K562 (cell line): ENCODE measurements around the gene TBC1D7. TPM values are rescaled to one million over a fixed set of nuclear protein-coding genes. Genes with fewer than 3 reads are reported as not detected.

Experiments used
- GABPB1 ChIP-seq: sonication (generic); formaldehyde crosslinking; IDR thresholded peaks from 2 replicates; pipeline ENCODE4 v1.8.0; 2022; ENCODE audit warnings: mild to moderate bottlenecking, missing genetic modification reagents
- JUN ChIP-seq, 2 experiments: sonication (generic) in 1 of 2; formaldehyde crosslinking in 1 of 2; IDR thresholded peaks; 2 replicates each; pipeline versions ENCODE4 v1.6.1 to v1.8.0; 2012 to 2022; ENCODE audit warnings: borderline replicate concordance in 2 of 2, mild to moderate bottlenecking in 2 of 2, improper control_type of control experiment in 1 of 2, low read depth in 1 of 2, low read length in 1 of 2, missing genetic modification reagents in 1 of 2
- NR4A1 ChIP-seq, 2 experiments: fragments of 250-450 bp in 1 of 2; fragments of 450-650 bp in 1 of 2; sonication (Bioruptor Pico) in 1 of 2; IDR thresholded peaks; 2 replicates each; pipeline versions ENCODE4 v1.4.0 to v1.6.1; 2016 to 2020; ENCODE audit warnings: mild to moderate bottlenecking in 2 of 2, missing compliant biosample characterization in 1 of 2, missing genetic modification characterization in 1 of 2, moderate library complexity in 1 of 2
- POLR2B ChIP-seq: fragments of 450-650 bp; IDR thresholded peaks from 2 replicates; pipeline ENCODE4 v1.6.1; 2018; ENCODE audit warnings: low read depth; ENCODE audit not compliant: partially characterized antibody
- SIN3A ChIP-seq, 2 experiments: fragments of 150-350 bp in 1 of 2; IDR thresholded peaks; 2 replicates each; pipeline ENCODE4 v1.6.1; 2011 to 2016; ENCODE audit warnings: borderline replicate concordance in 2 of 2, low read depth in 2 of 2, low read length in 2 of 2, mild to moderate bottlenecking in 2 of 2, moderate library complexity in 2 of 2; ENCODE audit not compliant: control insufficient read depth in 1 of 2
- SPI1 ChIP-seq: IDR thresholded peaks from 2 replicates; pipeline ENCODE4 v1.6.1; 2011; ENCODE audit warnings: low read depth, low read length, control low read depth, borderline replicate concordance
- TEAD4 ChIP-seq, 2 experiments: sonication (generic) in 1 of 2; formaldehyde crosslinking in 1 of 2; IDR thresholded peaks; 2 replicates each; pipeline versions ENCODE4 v1.6.1 to v1.8.0; 2012 to 2022; ENCODE audit warnings: borderline replicate concordance in 1 of 2, inconsistent platforms in 1 of 2, low read length in 1 of 2, mild to moderate bottlenecking in 1 of 2, missing genetic modification reagents in 1 of 2
- TOE1 ChIP-seq, 2 experiments: fragments of 450-650 bp in 1 of 2; sonication (generic) in 1 of 2; formaldehyde crosslinking in 1 of 2; IDR thresholded peaks; 2 replicates each; pipeline versions ENCODE4 v1.7.1 to v1.8.0; 2016 to 2022; ENCODE audit warnings: borderline replicate concordance in 2 of 2, mild to moderate bottlenecking in 2 of 2, antibody characterized with exemption in 1 of 2, inconsistent platforms in 1 of 2, low read depth in 1 of 2, missing genetic modification reagents in 1 of 2, moderate library complexity in 1 of 2
- ZBTB2 ChIP-seq: fragments of 450-650 bp; IDR thresholded peaks from 2 replicates; pipeline ENCODE4 v1.6.1; 2016; ENCODE audit warnings: antibody characterized with exemption
- ZNF311 ChIP-seq: fragments of 250-450 bp; sonication (Bioruptor Pico); IDR thresholded peaks from 2 replicates; pipeline ENCODE4 v1.4.0; 2020; ENCODE audit warnings: mild to moderate bottlenecking, moderate library complexity
- ZNF592 ChIP-seq: fragments of 450-650 bp; IDR thresholded peaks from 2 replicates; pipeline ENCODE4 v1.6.1; 2017; ENCODE audit warnings: antibody characterized with exemption, mild to moderate bottlenecking
- ZNF639 ChIP-seq, 2 experiments: fragments of 200-800 bp in 1 of 2; sonication (Bioruptor generic) in 1 of 2; sonication (generic) in 1 of 2; formaldehyde crosslinking in 1 of 2; IDR thresholded peaks in 1 of 2; conservative IDR thresholded peaks in 1 of 2; 2 replicates each; pipeline versions ENCODE4 v1.5.0 to v1.6.1; 2016 to 2020; ENCODE audit warnings: missing compliant biosample characterization in 1 of 2, missing genetic modification characterization in 1 of 2, missing genetic modification reagents in 1 of 2
- polyA plus RNA-seq, 8 experiments: library from polyadenylated mRNA; depleted of rRNA in 4 of 8; stranded (reverse) in 5 of 8; unstranded in 3 of 8; fragments of >200 nt; fragmentation: Nextera tagmentation in 2 of 8; fragmentation: Illumina TruSeq in 1 of 8; extraction: Ambion mirVana in 2 of 8; extraction: Trizol in 1 of 8; gene quantifications; 2 replicates each; pipeline versions ENCODE4 v1.2.1 to v1.2.3, GENCODE V29; 2011 to 2014; ENCODE audit warnings: inconsistent platforms in 1 of 8, missing spikeins in 1 of 8
- total RNA-seq, 7 experiments: library from RNA; depleted of rRNA in 6 of 7; stranded (reverse); fragments of >200 nt in 6 of 7; fragmentation: Illumina TruSeq in 2 of 7; extraction: Trizol in 2 of 7; gene quantifications; 2 replicates each; pipeline versions ENCODE4 v1.2.1 to v1.2.3, GENCODE V29; 2011 to 2021; ENCODE audit warnings: low replicate concordance in 1 of 7
- TF ChIP-seq, protein P1 (sequence below), 2 experiments: fragments of 450-650 bp in 1 of 2; sonication (generic) in 1 of 2; formaldehyde crosslinking in 1 of 2; IDR thresholded peaks in 1 of 2; conservative IDR thresholded peaks in 1 of 2; 2 replicates each; pipeline versions ENCODE4 v1.6.1 to v1.8.1; 2016 to 2023; ENCODE audit warnings: mild to moderate bottlenecking in 2 of 2, moderate library complexity in 2 of 2, inconsistent platforms in 1 of 2, missing genetic modification reagents in 1 of 2

The TBC1D7 gene
- total and polyA plus RNA-seq, 9 of the 15 experiments (the other 6 are each of a cell fraction or from before 2014, with no cell fraction given): 49.4 to 107 (median 61.1) TPM

- TF ChIP-seq JUN (IDR thresholded peaks at IDR 0.05; ENCODE audit: borderline replicate concordance, low read depth, low read length): peak; percentile 58
- TF ChIP-seq JUN (CRISPR knock-in tag; IDR thresholded peaks at IDR 0.05; ENCODE audit: borderline replicate concordance): peak; percentile 57; the same call in 1 of the 2 replicates
- TF ChIP-seq NR4A1 (CRISPR knock-in tag; IDR thresholded peaks at IDR 0.05): no peak
- TF ChIP-seq NR4A1 (tag; IDR thresholded peaks at IDR 0.05): peak; percentile 64; the same call in 1 of the 2 replicates
- no peak for TF ChIP-seq SIN3A (IDR thresholded peaks at IDR 0.05; ENCODE audit: borderline replicate concordance in 2 of 2, control insufficient read depth in 1 of 2, low read depth in 2 of 2, low read length in 2 of 2)
- TF ChIP-seq ZNF592: peak; percentile 87
- TF ChIP-seq TEAD4 (IDR thresholded peaks at IDR 0.05; ENCODE audit: low read length): peak; percentile 87
- no peak for TF ChIP-seq TEAD4 (CRISPR knock-in tag; IDR thresholded peaks at IDR 0.05; ENCODE audit: borderline replicate concordance)
- peak; percentile 72; the same call in 1 of the 2 replicates for TF ChIP-seq ZNF311 (CRISPR knock-in tag)
- TF ChIP-seq ZBTB2: peak; percentile 21; the same call in 1 of the 2 replicates
- TF ChIP-seq, protein P1, sequence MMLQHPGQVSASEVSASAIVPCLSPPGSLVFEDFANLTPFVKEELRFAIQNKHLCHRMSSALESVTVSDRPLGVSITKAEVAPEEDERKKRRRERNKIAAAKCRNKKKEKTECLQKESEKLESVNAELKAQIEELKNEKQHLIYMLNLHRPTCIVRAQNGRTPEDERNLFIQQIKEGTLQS (IDR thresholded peaks at IDR 0.05): peak; percentile 78
- TF ChIP-seq, protein P1 (CRISPR knock-in tag; conservative IDR thresholded peaks at IDR 0.05): no peak
- TF ChIP-seq ZNF639 (CRISPR knock-in tag; conservative IDR thresholded peaks at IDR 0.05 in 1 of 2, IDR thresholded peaks at IDR 0.05 in 1 of 2): peak in 1 of 2 experiments; percentile 83; a peak in 2 of 4 replicates
- TF ChIP-seq GABPB1 (CRISPR knock-in tag): peak; percentile 59; the same call in 1 of the 2 replicates
- no peak for TF ChIP-seq TOE1 (IDR thresholded peaks at IDR 0.05; ENCODE audit: borderline replicate concordance)
- no peak for TF ChIP-seq TOE1 (CRISPR knock-in tag; IDR thresholded peaks at IDR 0.05; ENCODE audit: borderline replicate concordance, low read depth)
- peak; percentile 71; the same call in 1 of the 2 replicates for TF ChIP-seq SPI1
- no peak for TF ChIP-seq POLR2B
Observed at GRCh38 chr6:13360671-13361540, 32.6 kb upstream of the TBC1D7 start (continued).
